Measurements from ENCODE around the gene HRCT1.

Gene HRCT1

DNA sequence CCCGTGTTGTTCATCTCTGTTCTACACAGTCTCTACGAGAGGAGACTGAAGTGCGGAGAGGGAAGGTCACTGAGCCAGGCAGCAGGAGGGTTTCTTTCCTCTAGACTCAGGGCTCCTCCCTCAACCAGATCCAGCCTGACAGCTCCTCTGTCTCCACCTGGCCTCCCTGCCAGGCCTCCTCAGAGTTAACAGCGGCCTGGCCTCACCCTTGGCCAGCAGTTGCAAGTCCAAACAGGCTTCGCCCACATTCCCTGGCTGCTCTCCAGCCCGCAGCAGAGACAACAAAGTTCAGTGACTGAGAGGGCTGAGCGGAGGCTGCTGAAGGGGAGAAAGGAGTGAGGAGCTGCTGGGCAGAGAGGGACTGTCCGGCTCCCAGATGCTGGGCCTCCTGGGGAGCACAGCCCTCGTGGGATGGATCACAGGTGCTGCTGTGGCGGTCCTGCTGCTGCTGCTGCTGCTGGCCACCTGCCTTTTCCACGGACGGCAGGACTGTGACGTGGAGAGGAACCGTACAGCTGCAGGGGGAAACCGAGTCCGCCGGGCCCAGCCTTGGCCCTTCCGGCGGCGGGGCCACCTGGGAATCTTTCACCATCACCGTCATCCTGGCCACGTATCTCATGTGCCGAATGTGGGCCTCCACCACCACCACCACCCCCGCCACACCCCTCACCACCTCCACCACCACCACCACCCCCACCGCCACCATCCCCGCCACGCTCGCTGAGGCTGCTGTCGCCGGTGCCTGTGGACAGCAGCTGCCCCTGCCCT, at the start of gene HRCT1:
HRCT1 (plus strand) TSS at position 291 of the 768 bp plus-strand sequence; CDS start at position 377, 86 bp downstream.
- peaks cover 19% of the 10 kb centered on the region for H3K27me3 Mint-ChIP-seq
- H3K27ac Mint-ChIP-seq = no peak within 1 kb of the TSS
- no peak within 1 kb of the TSS for H3K4me3 Mint-ChIP-seq
- no peaks in the 10 kb centered on the region for H3K36me3 Mint-ChIP-seq
- H3K4me1 Mint-ChIP-seq = peaks cover 2% of the 10 kb centered on the region
- no peaks in the 10 kb centered on the region for H3K9me3 Mint-ChIP-seq
- no peak for DNase-seq (ENCODE audit: low spot score in 2 of 2)
- no peak for ATAC-seq (ENCODE audit: low read depth)

DNA sequence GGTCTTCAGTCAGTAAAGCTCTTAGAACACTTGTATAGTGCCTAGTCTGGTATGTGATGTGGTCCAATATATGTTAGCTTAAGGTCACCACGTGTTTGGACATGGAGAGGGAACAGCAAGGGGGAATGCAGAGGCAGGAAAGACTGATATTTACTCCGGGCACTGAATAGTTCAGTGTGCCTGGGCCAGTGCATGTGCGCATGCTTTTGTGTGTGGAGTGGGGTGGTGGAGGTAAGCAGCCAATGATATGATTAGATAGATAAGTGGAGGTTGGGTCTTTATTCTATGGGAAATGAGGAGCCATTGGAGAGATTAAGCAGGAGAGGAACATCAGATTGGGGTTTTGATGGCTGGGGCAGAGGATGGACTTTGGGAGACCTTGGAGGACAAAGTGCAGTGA, 49.8 kb upstream of the HRCT1 start:
- H3K36me3 Mint-ChIP-seq = no peaks in the 10 kb centered on the region
- H3K4me1 Mint-ChIP-seq = peaks cover 1% of the 10 kb centered on the region
- DNase-seq (ENCODE audit: low spot score in 2 of 2) (no peak), ATAC-seq (ENCODE audit: low read depth) (no peak)
- no peaks in the 10 kb centered on the region for H3K9me3 Mint-ChIP-seq
- peaks cover 2% of the 10 kb centered on the region for H3K27me3 Mint-ChIP-seq
- H3K4me3 Mint-ChIP-seq = no peak overlapping the region
- no peak overlapping the region for H3K27ac Mint-ChIP-seq

DNA sequence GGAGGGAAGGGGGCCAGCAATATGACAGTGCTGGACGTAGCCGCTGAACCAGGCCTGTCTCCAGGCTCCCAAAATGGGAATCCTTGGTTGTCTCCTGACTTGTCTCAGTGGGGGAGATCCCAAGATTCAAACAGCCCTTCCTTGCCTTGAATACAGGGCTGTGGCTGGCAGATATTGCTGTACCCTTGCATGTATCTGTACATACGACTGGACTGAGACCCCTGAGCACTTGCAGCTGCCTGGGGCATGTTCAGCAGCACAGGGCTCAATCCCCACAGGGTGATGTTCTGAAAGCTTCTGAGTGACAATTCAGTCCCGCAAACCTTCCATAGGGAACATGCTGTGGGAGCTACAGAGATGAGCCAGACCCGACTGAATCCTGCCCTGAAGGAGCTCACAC, 49.1 kb upstream of the HRCT1 start:
- Mint-ChIP-seq H3K4me1 (peaks cover 4% of the 10 kb centered on the region), H3K4me3 (no peak overlapping the region), H3K36me3 (no peaks in the 10 kb centered on the region), H3K27ac (no peak overlapping the region), H3K27me3 (peaks cover 8% of the 10 kb centered on the region), H3K9me3 (no peaks in the 10 kb centered on the region)
- no peak for ATAC-seq (ENCODE audit: low read depth)
- DNase-seq (ENCODE audit: low spot score in 2 of 2) = no peak

DNA sequence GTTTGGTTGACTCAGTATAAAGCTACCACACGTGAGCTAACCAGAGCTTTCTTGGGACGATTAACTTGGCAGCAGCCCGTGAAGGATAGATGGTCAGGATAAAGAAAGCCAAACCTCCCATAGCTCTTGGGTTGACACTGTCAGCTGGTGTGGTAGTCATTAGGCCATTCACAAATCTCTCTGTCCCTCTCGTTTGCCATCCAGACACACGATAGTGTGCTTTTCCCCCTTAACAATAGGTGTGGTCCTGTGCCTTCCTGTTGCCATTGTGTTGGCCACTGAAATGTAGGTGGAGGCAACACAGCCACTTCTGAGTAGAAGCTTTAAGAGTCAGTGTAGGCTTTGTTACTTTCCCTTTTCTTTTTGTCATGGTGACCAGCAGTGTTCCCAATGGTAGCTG, 47.5 kb upstream of the HRCT1 start:
- Mint-ChIP-seq H3K9me3 (no peaks in the 10 kb centered on the region), H3K27ac (no peak overlapping the region), H3K27me3 (peaks cover 15% of the 10 kb centered on the region), H3K36me3 (no peaks in the 10 kb centered on the region), H3K4me3 (no peak overlapping the region), H3K4me1 (peaks cover 4% of the 10 kb centered on the region)
- no peak for DNase-seq (ENCODE audit: low spot score in 2 of 2)
- ATAC-seq (ENCODE audit: low read depth) = no peak

DNA sequence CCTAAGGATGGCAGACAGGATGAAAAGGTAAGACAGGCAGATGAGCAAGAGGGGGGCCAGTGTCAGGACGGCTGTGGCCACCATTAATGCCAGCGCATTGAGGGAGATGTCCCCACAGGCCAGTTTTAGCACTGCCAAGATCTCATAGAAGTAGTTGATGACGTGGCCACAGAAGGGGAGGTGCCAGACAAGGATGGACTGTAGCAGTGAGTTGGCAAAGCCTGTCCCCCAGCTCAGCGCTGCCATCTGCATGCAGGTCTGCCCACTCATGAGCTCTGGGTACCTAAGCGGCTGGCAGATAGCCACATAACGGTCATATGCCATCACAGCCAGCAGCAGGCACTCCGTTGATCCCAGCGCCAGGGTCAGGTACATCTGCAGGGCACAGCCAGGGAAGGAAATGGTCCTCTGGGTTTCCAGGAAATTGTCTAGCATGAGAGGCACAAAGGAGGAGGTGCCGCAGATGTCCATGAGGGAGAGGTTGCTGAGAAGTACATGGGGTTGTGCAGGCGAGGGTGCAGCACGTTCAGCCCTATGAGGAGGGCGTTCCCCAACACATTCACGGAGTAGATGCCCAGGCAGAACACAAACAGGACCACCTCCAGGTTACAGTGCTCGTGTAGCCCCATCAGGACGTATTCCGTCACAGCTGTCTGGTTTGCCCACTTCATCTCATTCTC, 46.6 kb upstream of the HRCT1 start:
- peak in 1 of 2 donors; percentile 10 for DNase-seq (ENCODE audit: low spot score in 2 of 2)
- Mint-ChIP-seq H3K9me3 (no peaks in the 10 kb centered on the region), H3K36me3 (no peaks in the 10 kb centered on the region), H3K4me3 (no peak overlapping the region), H3K4me1 (peaks cover 4% of the 10 kb centered on the region), H3K27ac (no peak overlapping the region), H3K27me3 (peaks cover 15% of the 10 kb centered on the region)
- ATAC-seq (ENCODE audit: low read depth) = peak; percentile 63

DNA sequence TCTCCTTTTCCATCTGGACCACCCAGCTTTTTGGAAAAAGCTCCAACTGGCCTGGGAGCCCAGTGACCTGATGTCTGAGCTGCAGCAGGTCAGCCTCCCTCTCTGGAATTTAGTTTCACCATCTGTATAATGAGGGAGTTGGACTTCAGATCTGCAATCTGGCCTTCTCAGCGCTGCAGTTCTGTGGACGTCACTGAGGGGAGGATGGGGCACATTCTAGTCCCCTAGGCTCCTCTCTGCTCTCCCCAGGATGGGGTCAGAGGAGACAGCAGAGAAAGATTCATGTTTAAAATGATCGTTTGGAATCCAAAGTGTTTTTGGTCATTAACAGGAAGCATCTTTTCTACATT, 46.0 kb upstream of the HRCT1 start:
- ATAC-seq (ENCODE audit: low read depth) (no peak), DNase-seq (ENCODE audit: low spot score in 2 of 2) (no peak)
- Mint-ChIP-seq H3K27me3 (peaks cover 15% of the 10 kb centered on the region), H3K27ac (no peak overlapping the region), H3K9me3 (no peaks in the 10 kb centered on the region), H3K4me3 (no peak overlapping the region), H3K36me3 (no peaks in the 10 kb centered on the region), H3K4me1 (peaks cover 4% of the 10 kb centered on the region)

DNA sequence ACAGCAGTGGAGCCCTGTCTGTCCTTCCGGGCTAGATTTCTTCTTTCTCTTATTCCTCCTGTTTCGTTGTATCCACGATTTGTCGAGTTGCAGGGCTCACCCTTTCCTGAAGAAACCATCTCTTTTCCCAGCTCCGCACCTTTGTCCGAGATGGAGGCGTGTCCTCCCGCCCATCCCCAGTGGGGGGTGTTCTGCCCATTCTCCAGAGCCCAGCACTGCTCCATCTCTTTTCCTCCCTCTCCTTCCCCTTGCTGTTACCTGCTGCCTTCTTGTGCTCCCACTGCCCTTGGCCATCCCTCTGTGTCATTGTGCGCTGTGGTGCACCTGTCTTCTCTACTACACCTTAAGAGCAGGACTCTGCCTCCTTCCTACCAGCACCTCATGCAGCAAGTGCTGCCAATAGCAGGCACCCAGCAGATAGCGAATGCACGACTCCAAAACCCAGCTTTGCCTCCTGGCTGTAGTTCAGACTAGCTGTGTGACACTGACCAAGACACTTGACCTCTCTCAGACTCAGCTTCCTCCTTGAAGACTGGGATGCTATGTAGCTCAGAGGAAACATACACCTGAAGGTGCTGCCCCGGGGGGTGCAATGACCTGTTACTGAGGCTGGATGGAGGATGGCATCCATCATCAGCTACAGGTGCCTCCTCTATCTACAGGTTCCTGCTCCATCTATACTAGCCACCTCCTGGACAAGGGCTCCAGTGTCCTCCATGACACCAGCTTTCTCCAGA, 44.7 kb upstream of the HRCT1 start:
- Mint-ChIP-seq H3K4me3 (no peak overlapping the region), H3K27me3 (peaks cover 17% of the 10 kb centered on the region), H3K4me1 (peaks cover 4% of the 10 kb centered on the region), H3K36me3 (no peaks in the 10 kb centered on the region), H3K9me3 (no peaks in the 10 kb centered on the region), H3K27ac (no peak overlapping the region)
- DNase-seq (ENCODE audit: low spot score in 2 of 2) (peak in 1 of 2 donors; percentile 7), ATAC-seq (ENCODE audit: low read depth) (no peak)

DNA sequence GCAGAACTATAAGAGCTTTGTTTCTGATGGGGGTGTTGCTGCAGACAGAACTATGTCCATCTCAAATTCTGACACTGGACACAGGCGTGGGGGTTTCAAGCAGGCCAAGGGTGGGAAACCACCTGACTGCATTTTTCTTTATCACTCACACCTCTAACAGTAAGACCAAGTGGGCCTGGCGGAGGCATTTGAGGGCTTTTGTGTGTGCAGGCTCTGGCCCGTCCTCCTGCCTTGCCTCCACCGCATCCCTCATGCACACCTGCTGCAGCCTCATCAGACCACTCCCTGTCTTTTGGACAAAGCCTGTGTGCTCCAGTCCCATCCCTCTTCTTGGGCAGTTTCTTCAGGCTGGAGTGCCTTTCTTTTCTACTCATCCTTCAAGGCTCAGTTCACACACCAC, 43.7 kb upstream of the HRCT1 start:
- ATAC-seq (ENCODE audit: low read depth) = no peak
- no peak for DNase-seq (ENCODE audit: low spot score in 2 of 2)
- Mint-ChIP-seq H3K27ac (no peak overlapping the region), H3K9me3 (no peaks in the 10 kb centered on the region), H3K4me1 (peaks cover 4% of the 10 kb centered on the region), H3K27me3 (peaks cover 17% of the 10 kb centered on the region), H3K36me3 (no peaks in the 10 kb centered on the region), H3K4me3 (no peak overlapping the region)

DNA sequence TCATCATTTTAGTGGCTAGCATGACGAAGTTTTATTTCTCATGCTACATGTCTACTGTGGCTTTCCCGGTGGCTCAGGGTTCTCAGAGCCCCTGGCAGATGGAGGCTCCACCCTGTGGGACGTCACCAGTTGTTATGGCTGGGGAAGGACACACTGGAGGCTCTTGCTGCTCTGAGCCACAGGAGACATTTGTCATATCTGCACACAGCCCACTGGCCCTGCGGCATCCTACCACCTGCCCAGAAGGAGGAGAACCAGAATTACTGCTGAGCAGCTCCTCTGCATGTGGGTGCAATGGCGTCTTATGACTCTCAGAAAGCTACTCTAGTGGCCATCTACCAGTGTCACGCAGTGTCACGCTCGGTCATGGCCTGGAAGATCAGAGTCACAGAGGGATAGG, 42.4 kb upstream of the HRCT1 start:
- peaks cover 17% of the 10 kb centered on the region for H3K27me3 Mint-ChIP-seq
- H3K4me3 Mint-ChIP-seq = no peak overlapping the region
- no peak for ATAC-seq (ENCODE audit: low read depth)

DNA sequence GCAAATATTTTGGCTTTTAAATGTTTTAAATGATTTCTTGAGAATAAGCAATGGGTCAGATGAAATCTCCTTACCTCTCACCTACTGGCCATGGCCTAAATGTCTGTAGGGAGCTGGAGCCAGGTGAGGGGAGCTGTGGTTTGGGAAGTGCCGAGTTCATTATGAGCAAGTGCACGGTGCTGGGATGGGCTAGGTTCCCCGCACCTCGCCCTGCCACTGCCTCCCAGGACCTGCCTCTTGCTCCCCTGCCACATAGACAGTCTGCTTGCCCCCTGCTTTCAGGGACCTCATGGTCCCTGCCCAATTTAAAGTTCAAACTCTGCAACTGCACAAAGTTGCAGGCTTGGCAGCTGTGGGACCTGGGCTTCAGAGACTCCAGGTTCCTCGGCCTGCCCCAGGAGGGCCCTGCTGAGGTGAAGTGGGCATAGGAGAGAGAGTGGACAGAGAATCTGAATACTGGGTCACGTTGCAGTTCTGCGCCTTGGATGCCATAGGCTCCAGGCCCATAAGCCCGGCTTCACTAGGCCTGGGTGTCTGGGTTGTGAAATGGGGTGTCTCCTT, 41.2 kb upstream of the HRCT1 start:
- H3K4me3 Mint-ChIP-seq = no peak overlapping the region
- H3K9me3 Mint-ChIP-seq = no peaks in the 10 kb centered on the region
- peaks cover 17% of the 10 kb centered on the region for H3K27me3 Mint-ChIP-seq
- H3K36me3 Mint-ChIP-seq = no peaks in the 10 kb centered on the region
- ATAC-seq (ENCODE audit: low read depth) (no peak), DNase-seq (ENCODE audit: low spot score in 2 of 2) (no peak)
- H3K27ac Mint-ChIP-seq = no peak overlapping the region
- H3K4me1 Mint-ChIP-seq = peaks cover 4% of the 10 kb centered on the region

More for the DNA sequence above, 42.4 kb upstream of the HRCT1 start:
- Mint-ChIP-seq H3K36me3 (no peaks in the 10 kb centered on the region), H3K27ac (no peak overlapping the region), H3K9me3 (no peaks in the 10 kb centered on the region), H3K4me1 (peaks cover 4% of the 10 kb centered on the region)
- DNase-seq (ENCODE audit: low spot score in 2 of 2) = no peak

DNA sequence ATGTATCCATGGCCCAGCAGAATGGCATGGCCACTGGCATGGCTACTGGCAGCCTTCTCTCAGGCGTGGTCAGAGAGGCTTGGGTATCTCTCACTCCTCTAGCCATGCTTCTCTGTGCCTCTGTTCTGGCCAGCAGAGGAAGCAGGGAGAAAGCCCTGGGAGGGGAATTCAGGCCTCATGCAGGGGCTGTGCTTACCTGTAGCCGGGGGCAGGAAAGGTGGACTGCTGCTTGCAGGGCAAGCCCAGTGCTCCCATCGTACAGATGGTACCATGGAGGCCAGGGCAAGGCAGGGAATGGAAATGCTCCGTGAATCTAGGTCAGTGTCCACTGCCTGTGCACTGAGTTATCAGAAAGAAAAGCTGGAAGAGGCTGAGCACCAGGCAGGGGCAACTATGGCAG, 38.5 kb upstream of the HRCT1 start:
- H3K36me3 Mint-ChIP-seq = no peaks in the 10 kb centered on the region
- H3K9me3 Mint-ChIP-seq = no peaks in the 10 kb centered on the region

DNA sequence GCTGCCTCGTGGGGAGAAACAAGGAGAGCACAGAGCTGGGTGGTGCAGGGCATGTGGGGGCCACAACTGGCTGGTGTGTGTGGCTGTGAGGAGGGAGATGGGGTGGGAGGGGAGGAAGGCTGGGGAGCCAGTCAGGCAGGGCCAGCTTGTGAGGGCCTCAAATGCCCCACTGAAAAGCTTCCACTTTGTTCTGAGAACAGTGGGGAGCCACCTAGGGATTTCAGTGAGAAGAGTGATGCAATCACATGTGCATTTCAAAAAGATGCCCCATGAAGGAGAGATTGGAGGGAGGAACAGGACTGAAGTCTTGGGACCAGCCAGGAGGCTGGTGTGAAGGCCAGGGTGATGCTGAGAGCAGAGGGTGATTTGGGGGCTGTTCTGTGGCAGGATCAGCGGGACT, 37.1 kb upstream of the HRCT1 start:
- no peak for DNase-seq (ENCODE audit: low spot score in 2 of 2)
- no peaks in the 10 kb centered on the region for H3K4me1 Mint-ChIP-seq
- H3K4me3 Mint-ChIP-seq = no peak overlapping the region
- H3K9me3 Mint-ChIP-seq = no peaks in the 10 kb centered on the region
- H3K27ac Mint-ChIP-seq = no peak overlapping the region
- H3K27me3 Mint-ChIP-seq = peaks cover 2% of the 10 kb centered on the region
- no peak for ATAC-seq (ENCODE audit: low read depth)
- H3K36me3 Mint-ChIP-seq = no peaks in the 10 kb centered on the region

More for the DNA sequence above, 38.5 kb upstream of the HRCT1 start:
- peaks cover 7% of the 10 kb centered on the region for H3K27me3 Mint-ChIP-seq
- no peak for ATAC-seq (ENCODE audit: low read depth)
- no peak for DNase-seq (ENCODE audit: low spot score in 2 of 2)
- H3K27ac Mint-ChIP-seq = no peak overlapping the region
- no peak overlapping the region for H3K4me3 Mint-ChIP-seq
- H3K4me1 Mint-ChIP-seq = no peaks in the 10 kb centered on the region

DNA sequence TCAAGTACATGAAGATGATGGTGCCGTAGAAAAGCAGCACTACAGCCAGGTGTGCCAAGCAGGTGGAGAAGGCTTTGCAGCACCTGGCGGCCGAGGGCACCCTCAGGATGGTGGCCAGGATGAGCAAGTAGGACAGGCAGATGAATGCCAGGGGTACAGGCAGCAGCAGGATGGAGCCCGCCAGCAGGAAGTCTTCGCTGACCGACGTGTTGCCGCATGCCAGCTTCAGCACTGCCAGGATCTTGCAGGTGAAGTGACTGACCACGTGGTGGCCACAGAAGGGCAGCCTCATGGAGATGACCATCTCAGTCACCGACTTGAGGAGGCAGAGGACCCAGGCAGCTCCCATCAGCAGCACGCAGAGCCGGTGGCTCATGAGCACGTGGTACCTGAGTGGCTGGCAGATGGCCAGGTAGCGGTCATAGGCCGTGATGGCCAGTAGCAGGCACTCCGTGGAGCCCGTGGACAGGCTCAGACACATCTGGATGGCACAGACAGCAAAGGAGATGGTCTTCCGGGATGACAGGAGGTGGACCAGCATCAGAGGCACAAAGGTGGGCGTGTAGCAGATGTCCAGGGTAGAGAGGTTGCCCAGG, 36.3 kb upstream of the HRCT1 start:
- H3K4me1 Mint-ChIP-seq = no peaks in the 10 kb centered on the region
- DNase-seq (ENCODE audit: low spot score in 2 of 2) = no peak
- H3K27ac Mint-ChIP-seq = no peak overlapping the region
- no peaks in the 10 kb centered on the region for H3K36me3 Mint-ChIP-seq
- H3K4me3 Mint-ChIP-seq = no peak overlapping the region
- peaks cover 2% of the 10 kb centered on the region for H3K27me3 Mint-ChIP-seq
- no peaks in the 10 kb centered on the region for H3K9me3 Mint-ChIP-seq
- no peak for ATAC-seq (ENCODE audit: low read depth)

All from memory B cell (primary cell).